IgD-negative memory B cell (primary cell): ENCODE measurements around the gene PRR29. TPM values are rescaled to one million over a fixed set of nuclear protein-coding genes. Genes with fewer than 3 reads are reported as not detected.
"Not testable (repeated sequence)": the region's sequence is repeated elsewhere in the genome, so short reads cannot be mapped to it uniquely, and the experiment has no call there.

Experiments used
- H3K27ac Mint-ChIP-seq, 3 donors: one replicate each; pipeline ENCODE4 v1.8.0; 2020 to 2022; ENCODE audit warnings: mild to moderate bottlenecking in 3 of 3, mixed read lengths in 3 of 3, moderate library complexity in 1 of 3
- H3K27me3 Mint-ChIP-seq: one replicate; pipeline ENCODE4 v1.8.0; 2021; ENCODE audit warnings: mixed read lengths
- H3K36me3 Mint-ChIP-seq: one replicate; pipeline ENCODE4 v1.8.0; 2020; ENCODE audit warnings: mild to moderate bottlenecking, mixed read lengths
- H3K4me1 Mint-ChIP-seq, 3 donors: one replicate each; pipeline ENCODE4 v1.8.0; 2020 to 2022; ENCODE audit warnings: mixed read lengths in 3 of 3, mild to moderate bottlenecking in 1 of 3
- H3K4me3 Mint-ChIP-seq, 4 donors: one replicate each; pipeline ENCODE4 v1.8.0; 2020 to 2022; ENCODE audit warnings: mild to moderate bottlenecking in 4 of 4, mixed read lengths in 4 of 4, moderate library complexity in 3 of 4
- H3K9me3 Mint-ChIP-seq, 3 donors: one replicate each; pipeline ENCODE4 v1.8.0; 2020 to 2021; ENCODE audit warnings: mixed read lengths in 3 of 3, mild to moderate bottlenecking in 1 of 3
- polyA plus RNA-seq: library from polyadenylated mRNA; unstranded; fragments of 300-500 nt; fragmentation: Illumina TruSeq; gene quantifications from one replicate; pipeline ENCODE4 v1.2.3, GENCODE V29; 2021

The PRR29 gene
- polyA plus RNA-seq, 1 donor from 2014 or later, result 3.2 TPM

DNA sequence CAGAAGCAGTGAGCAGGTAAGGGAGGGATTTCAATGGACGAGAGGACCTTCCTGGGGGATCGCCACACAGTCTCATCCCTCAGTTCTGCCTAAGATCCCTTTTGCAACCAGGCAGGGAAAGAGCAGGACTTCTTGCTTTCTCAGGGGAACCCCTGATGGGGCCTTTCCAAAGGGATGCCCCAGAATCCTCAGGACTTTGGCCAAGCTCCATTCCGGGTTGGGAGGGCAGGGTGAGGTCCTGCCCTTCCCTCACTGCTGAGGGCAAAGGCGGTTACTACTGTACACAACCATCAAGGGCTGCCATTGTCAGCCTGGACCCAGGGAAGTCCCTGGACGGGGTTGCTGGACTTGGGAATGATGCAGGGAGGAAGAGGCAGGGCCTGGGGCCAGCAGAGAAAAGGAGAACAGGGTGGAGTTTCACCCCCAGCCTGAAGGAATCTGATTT lies 9.7 kb downstream of the PRR29 start:
- peaks cover 13 to 28% (median 23%) of the 10 kb centered on the region in 3 donors for H3K4me1 Mint-ChIP-seq
- no peaks in the 10 kb centered on the region for H3K27me3 Mint-ChIP-seq
- no peaks in the 10 kb centered on the region for H3K9me3 Mint-ChIP-seq
- peak overlapping the region in 1 of 3 donors; percentile 73 for H3K27ac Mint-ChIP-seq
- peak overlapping the region in 1 of 4 donors; percentile 17 for H3K4me3 Mint-ChIP-seq
- H3K36me3 Mint-ChIP-seq, result peaks cover 3% of the 10 kb centered on the region

DNA sequence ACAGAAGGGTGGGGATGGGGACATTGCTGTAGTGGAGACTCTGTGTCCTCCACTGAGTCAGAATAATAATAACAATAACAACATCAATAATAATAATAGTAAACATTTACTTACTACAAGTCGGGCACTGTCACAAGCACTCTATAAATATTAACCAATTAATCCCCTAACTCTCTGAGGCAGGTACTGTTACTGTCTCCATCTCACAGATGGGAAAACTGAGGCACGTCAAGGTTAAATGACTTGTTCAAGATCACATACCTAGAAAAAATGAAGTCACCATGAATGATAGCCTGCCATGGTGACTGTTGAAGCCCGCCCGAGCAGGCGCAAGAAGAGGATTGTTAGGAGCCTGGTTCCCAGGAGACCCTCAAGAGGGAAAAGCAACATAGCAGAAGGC lies 10.2 kb downstream of the PRR29 start:
- Mint-ChIP-seq H3K36me3 (peaks cover 3% of the 10 kb centered on the region), H3K9me3 (no peaks in the 10 kb centered on the region), H3K4me1 (peaks cover 13 to 28% (median 23%) of the 10 kb centered on the region in 3 donors), H3K27me3 (no peaks in the 10 kb centered on the region), H3K27ac (peak overlapping the region in 1 of 3 donors; percentile 73), H3K4me3 (peak overlapping the region in 1 of 4 donors; percentile 17)

DNA sequence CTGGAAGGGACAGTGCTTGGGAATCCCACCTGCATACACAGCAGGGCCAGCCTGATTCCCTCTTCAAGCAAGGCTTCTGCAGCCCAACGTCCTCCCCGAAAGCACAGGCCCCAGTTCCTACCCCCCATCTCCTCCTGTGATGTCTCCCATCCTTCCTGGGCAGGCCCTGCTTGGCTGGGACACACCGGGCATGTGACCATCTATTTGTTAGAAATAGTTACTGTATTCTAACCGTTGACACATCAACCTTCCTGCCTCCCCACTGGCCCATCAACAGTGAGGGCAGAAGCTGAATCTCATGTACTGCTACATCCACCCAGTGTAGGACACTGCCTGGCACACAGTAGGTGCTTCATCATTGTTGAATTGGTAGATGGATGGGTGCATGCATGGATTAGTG lies 10.7 kb downstream of the PRR29 start:
- Mint-ChIP-seq H3K4me3 (peak overlapping the region in 1 of 4 donors; percentile 39), H3K4me1 (peaks cover 13 to 31% (median 25%) of the 10 kb centered on the region in 3 donors), H3K9me3 (no peaks in the 10 kb centered on the region), H3K27me3 (no peaks in the 10 kb centered on the region), H3K36me3 (peaks cover 5% of the 10 kb centered on the region), H3K27ac (no peak overlapping the region)

DNA sequence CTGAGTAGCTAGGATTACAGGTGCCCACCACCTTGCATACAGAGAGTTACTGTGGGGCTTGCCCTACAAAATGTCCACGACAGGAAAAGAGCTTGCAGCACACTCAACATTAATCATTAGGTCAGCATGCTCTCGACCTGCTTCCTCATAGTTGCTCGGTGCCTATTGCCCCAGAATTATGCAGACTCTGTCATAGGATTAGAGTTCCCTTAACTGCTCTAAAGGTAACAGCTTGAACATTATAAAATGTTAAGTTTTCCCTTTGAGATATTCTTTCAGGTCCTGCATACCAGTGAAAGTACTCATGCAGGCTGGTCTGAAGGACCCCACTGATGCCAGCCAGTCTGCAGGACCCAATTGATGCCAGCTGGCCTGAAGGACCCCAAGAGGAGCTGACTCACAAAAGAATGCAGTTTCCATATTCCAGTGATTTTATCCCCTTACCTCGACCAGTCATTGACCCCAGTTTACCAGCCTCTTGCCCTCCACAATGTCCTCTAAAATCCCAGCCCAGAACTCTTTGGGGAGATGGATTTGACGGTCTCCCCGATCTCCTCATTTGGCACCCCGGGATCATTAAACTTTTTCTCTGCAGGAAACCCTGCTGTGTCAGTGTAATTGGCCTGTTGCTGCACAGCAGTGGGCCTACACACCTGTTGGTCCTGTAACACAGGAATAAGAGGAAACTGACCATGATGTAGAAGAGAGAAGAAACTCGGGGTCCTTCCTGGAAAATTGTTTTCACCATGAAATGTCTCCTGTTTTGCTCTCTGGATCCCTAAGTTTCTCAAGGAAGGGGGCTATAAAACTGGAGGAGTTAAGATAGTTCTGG lies 11.6 kb downstream of the PRR29 start:
- Mint-ChIP-seq H3K36me3 (peaks cover 6% of the 10 kb centered on the region), H3K4me1 (peaks cover 15 to 37% (median 28%) of the 10 kb centered on the region in 3 donors), H3K27me3 (no peaks in the 10 kb centered on the region), H3K27ac (peak overlapping the region in 1 of 3 donors; percentile 63), H3K4me3 (peak overlapping the region in 1 of 4 donors; percentile 52), H3K9me3 (no peaks in the 10 kb centered on the region)

DNA sequence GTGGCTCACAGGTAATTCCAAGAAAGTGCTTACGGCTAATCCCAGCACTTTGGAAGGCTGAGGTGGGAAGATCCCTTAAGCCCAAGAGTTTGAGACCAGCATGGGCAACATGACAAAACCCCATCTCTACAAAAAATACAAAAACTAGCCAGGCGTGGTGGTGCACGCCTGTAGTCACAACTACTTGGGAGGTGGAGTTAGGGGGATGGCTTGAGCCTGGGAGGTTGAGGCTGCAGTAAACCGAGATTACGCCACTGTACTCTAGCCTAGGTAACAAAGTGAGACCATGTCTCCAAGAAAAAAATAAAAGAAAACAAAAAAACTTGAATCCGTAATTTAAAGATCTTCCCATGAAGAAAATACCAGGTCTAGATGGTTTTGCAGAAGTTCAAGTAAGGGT lies 17.3 kb downstream of the PRR29 start:
- peak overlapping the region in 3 of 4 donors; percentile 73 to 79 (median 77) for H3K4me3 Mint-ChIP-seq
- H3K36me3 Mint-ChIP-seq, result peaks cover 8% of the 10 kb centered on the region
- no peaks in the 10 kb centered on the region for H3K27me3 Mint-ChIP-seq
- H3K27ac Mint-ChIP-seq, result peak overlapping the region in 2 of 3 donors; percentile 90 to 99
- no peaks in the 10 kb centered on the region for H3K9me3 Mint-ChIP-seq
- peaks cover 48 to 56% (median 50%) of the 10 kb centered on the region in 3 donors for H3K4me1 Mint-ChIP-seq

DNA sequence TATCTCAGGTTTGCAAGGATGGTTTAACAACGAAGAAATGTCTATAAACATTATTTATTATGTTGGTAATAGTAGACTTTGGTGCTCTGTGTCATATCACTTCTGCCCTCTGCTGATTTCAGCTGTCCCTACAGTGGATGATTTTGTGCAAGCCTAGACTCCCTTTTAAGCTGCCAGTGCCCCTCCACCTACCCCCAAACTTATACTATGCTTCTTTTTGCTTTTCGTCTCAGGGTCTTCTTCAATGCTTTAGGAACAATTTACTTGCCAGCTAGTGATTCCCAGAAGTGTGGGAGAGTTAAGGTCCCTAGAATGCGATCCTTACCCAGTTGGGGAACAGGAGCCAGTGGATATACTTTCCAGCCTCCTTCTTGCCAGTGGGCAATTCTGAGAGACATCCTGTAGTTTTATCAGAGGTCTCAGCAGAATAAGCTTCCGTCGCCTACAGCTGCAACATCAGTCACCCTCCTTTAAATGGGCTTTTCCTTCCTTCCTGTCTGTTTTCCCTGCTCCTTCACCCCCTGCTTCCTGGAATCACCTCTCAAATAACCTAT lies 18.2 kb downstream of the PRR29 start:
- Mint-ChIP-seq H3K4me1 (peaks cover 49 to 59% (median 52%) of the 10 kb centered on the region in 3 donors), H3K9me3 (no peaks in the 10 kb centered on the region), H3K36me3 (peaks cover 8% of the 10 kb centered on the region), H3K4me3 (peak overlapping the region; percentile 61 to 94 (median 88)), H3K27ac (peak overlapping the region; percentile 84 to 99 (median 93)), H3K27me3 (no peaks in the 10 kb centered on the region)

DNA sequence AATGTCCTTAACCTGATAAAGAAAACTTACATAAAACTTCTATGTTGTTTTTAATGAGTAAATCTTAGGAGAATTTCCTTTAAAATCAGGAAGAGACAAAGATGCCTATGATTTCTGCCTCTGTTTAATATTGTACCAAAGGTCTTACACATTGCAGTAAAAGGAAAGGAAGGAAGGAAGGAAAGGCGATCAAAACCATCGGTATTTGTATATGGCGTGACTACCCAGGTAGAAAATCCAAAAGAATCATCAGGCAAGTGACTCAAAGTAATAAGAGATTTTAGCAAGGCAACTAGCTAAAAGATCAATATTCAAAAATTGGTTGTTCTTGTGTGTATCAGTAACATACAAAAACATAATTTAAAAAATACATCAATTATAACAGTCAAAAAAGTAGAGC lies 18.8 kb downstream of the PRR29 start:
- Mint-ChIP-seq H3K4me3 (peak overlapping the region; percentile 61 to 94 (median 88)), H3K27ac (peak overlapping the region; percentile 84 to 99 (median 93)), H3K36me3 (peaks cover 6% of the 10 kb centered on the region), H3K27me3 (no peaks in the 10 kb centered on the region), H3K4me1 (peaks cover 47 to 56% (median 49%) of the 10 kb centered on the region in 3 donors), H3K9me3 (no peaks in the 10 kb centered on the region)

DNA sequence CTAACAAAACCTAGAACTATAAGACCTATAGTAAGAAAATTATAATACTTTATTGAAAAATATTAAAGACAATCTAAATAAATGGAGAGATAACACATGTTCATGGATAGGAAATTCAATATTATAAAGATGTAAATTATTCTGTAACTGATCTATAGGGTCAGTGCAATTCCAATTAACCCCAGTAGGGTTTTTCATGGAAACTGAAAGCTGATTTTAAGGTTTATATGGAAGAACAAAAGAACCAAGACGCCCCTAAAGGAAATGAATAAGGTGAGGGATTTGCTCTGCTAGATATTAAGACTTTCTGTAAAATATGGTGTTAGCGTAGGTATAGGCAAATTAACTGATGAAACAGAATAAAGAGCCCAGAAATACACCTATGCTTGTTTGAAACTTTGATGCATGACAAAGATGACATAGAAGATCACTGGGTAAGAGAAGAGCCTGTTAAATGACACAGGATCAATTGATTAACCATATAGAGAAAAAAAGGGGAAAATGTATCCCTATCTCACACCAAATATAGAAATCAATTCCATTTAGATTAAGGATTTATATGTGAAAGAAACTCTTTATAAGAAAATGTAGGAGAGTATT lies 19.3 kb downstream of the PRR29 start:
- H3K9me3 Mint-ChIP-seq, result no peaks in the 10 kb centered on the region
- H3K4me1 Mint-ChIP-seq, result peaks cover 50 to 57% (median 52%) of the 10 kb centered on the region in 3 donors
- peaks cover 6% of the 10 kb centered on the region for H3K36me3 Mint-ChIP-seq
- H3K4me3 Mint-ChIP-seq, result peak overlapping the region; percentile 70 to 94 (median 88)
- peak overlapping the region; percentile 89 to 99 (median 99) for H3K27ac Mint-ChIP-seq
- no peaks in the 10 kb centered on the region for H3K27me3 Mint-ChIP-seq

DNA sequence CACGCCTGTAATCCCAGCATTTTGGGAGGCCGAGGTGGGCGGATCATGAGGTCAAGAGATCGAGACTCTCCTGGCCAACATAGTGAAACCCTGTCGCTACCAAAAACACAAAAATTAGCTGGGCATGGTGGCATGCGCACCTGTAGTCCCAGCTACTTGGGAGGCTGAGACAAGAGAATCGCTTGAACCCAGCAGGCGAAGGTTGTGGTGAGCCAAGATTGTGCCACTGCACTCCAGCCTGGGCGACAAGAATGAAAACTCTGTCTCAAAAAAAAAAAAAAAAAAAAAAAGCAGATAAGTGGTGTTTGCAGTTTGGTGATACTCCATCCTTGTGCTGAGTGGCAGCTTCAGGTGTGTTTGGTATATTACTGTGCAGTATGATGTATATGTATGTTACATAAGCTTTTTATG lies 21.4 kb downstream of the PRR29 start:
- peaks cover 48 to 59% (median 55%) of the 10 kb centered on the region in 3 donors for H3K4me1 Mint-ChIP-seq
- peak overlapping the region; percentile 99 to 100 (median 100) for H3K27ac Mint-ChIP-seq
- H3K4me3 Mint-ChIP-seq, result peak overlapping the region; percentile 92 to 100 (median 99)
- H3K36me3 Mint-ChIP-seq, H3K9me3 Mint-ChIP-seq, H3K27me3 Mint-ChIP-seq: not testable (repeated sequence)

DNA sequence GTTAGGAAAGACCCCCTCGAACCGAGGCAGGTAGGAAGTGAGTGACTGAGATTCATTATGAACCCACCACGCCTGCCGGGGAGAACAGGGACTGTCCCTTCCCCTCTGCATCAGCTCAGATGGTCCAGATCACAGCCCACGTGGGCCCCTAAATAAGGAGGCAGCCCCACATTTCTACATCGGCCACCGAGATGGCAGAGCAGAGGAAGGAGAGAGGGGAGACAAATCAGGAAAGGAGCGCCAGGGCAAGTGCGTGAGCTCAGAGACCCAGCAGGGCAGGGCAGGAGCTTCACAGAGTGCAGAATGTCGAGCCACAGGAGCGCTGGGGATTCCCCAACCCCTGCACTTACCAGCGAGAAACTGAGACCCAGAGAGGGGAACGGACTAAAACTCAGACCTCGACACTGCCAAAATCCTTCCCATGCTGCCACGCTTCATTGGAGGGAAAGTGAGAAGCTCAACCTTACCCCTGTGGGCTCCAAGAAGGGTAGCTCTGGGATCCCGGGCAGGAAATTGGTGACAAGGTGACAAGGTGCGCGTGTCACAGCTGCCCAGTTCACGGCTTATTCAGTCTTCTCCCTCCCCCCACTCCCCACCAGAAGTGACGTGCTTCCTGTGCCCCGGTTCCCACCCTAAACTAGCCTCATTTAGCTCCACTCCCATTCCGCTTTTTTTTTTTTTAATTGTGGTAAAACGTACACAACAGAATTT lies 22.1 kb downstream of the PRR29 start, which contains the start of gene ICAM2:
ICAM2 (minus strand) TSS at position 578 of the 711 bp plus-strand sequence. CDS start 13,942 bp downstream, outside the sequence.
- H3K4me3 Mint-ChIP-seq, result peak within 1 kb of the TSS; percentile 92 to 100 (median 99)
- H3K4me1 Mint-ChIP-seq, result peaks cover 46 to 55% (median 52%) of the 10 kb centered on the region in 3 donors
- H3K27ac Mint-ChIP-seq, result peak within 1 kb of the TSS; percentile 99 to 100 (median 100)
- peaks cover 2% of the 10 kb centered on the region for H3K36me3 Mint-ChIP-seq
- H3K27me3 Mint-ChIP-seq, result no peaks in the 10 kb centered on the region
- H3K9me3 Mint-ChIP-seq, result no peaks in the 10 kb centered on the region

DNA sequence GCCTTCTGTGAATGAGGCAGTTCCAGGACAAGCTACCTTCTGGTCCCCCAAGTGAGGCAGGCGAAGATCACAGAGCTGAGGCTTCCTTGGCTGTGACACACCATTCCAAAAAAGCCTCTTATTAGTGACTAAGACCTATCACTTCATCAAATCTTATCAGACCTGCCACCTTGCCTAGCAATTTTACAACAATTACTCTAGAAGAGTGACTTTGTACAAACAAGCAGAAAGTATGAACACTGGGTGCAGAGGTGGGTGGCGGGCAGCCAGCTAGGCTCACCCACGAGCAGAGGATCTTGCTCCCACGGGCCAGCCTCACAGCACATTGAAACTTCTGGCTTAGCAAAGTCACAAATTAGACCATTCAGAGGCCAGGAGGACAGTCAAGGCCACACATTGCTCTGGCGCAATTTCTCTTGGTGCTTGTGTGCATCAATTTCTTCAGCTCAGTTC lies 24.5 kb downstream of the PRR29 start:
- Mint-ChIP-seq H3K4me3 (peak overlapping the region in 2 of 4 donors; percentile 37 to 92), H3K4me1 (peaks cover 41 to 44% (median 42%) of the 10 kb centered on the region in 3 donors)

DNA sequence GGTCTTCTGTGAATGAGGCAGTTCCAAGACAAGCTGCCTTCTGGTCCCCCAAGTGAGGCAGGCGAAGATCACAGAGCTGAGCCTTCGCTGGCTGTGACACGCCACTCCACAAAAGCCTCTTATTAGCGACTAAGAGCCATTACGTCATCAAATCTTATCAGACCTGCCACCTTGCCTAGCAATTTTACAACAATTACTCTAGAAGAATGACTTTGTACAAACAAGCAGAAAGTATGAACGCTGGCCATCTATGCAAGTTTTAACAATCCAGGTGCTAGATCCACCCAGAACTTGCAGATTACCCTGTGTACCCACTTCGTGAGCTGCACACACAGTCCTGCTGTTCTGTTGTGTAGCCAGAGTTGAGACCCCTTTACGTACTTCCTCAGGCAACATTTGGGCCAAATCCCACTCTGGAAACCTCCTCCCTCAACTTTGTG lies 26.1 kb downstream of the PRR29 start:
- Mint-ChIP-seq H3K4me3 (peak overlapping the region in 1 of 4 donors; percentile 58), H3K9me3 (no peaks in the 10 kb centered on the region), H3K27ac (peak overlapping the region in 2 of 3 donors; percentile 65 to 99)

More for the DNA sequence above, 24.5 kb downstream of the PRR29 start:
- no peaks in the 10 kb centered on the region for H3K9me3 Mint-ChIP-seq
- H3K27ac Mint-ChIP-seq, result peak overlapping the region; percentile 86 to 99 (median 90)
- no peaks in the 10 kb centered on the region for H3K36me3 Mint-ChIP-seq
- H3K27me3 Mint-ChIP-seq, result no peaks in the 10 kb centered on the region

DNA sequence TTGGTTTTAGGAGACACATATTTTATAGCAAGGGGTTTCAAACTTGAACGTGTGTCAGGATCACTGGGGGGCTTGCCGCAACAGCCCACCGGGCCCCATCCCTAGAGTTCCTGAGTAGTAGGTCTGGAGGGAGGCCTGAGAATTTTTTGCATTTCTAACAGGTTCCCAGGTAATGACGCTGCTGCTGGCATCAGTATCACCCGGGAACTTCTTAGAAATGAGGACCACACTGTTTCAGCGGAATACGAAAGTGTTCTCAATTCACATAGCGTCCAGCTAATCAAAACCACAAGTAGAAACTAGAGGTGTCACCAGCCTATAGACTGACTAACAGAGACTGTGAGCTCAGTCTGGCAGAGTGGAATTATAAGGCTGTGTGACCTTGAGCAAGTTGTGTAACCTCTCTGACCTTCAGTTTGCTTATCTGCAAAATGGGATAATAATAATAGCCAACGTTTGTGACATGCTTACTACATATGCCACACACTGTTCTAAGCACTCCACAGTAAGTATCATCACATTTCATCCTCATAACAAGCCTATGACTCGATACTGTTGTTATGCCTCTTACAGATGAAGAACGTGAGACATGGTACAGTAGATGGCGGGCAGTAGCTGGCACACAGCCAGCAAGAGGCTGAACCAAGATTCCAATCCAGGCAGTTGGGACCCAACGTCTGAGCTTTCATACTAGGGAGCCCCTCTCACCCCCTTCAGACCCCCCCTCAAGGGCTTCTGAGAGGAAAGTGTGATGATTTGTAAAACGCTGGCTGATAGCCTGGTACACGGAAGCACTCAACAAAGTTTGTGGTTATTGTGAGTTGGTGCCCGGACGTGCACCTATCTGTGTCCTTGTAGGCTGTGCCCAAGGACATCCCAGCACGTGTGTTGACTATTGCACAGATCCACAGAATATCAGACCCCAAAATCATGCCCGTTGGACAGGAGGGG lies 26.9 kb downstream of the PRR29 start:
- Mint-ChIP-seq H3K9me3 (no peaks in the 10 kb centered on the region), H3K27ac (peak overlapping the region; percentile 84 to 99 (median 90)), H3K27me3 (no peaks in the 10 kb centered on the region), H3K36me3 (no peaks in the 10 kb centered on the region), H3K4me3 (peak overlapping the region; percentile 8 to 90 (median 66)), H3K4me1 (peaks cover 26 to 36% (median 35%) of the 10 kb centered on the region in 3 donors)

More for the DNA sequence above, 26.1 kb downstream of the PRR29 start:
- peaks cover 30 to 36% (median 35%) of the 10 kb centered on the region in 3 donors for H3K4me1 Mint-ChIP-seq
- no peaks in the 10 kb centered on the region for H3K36me3 Mint-ChIP-seq
- no peaks in the 10 kb centered on the region for H3K27me3 Mint-ChIP-seq
